Measurements from ENCODE around the gene LRRC37B.
"Not testable (repeated sequence)": the region's sequence is repeated elsewhere in the genome, so short reads cannot be mapped to it uniquely, and the experiment has no call there.

- TF ChIP-seq, protein P1, sequence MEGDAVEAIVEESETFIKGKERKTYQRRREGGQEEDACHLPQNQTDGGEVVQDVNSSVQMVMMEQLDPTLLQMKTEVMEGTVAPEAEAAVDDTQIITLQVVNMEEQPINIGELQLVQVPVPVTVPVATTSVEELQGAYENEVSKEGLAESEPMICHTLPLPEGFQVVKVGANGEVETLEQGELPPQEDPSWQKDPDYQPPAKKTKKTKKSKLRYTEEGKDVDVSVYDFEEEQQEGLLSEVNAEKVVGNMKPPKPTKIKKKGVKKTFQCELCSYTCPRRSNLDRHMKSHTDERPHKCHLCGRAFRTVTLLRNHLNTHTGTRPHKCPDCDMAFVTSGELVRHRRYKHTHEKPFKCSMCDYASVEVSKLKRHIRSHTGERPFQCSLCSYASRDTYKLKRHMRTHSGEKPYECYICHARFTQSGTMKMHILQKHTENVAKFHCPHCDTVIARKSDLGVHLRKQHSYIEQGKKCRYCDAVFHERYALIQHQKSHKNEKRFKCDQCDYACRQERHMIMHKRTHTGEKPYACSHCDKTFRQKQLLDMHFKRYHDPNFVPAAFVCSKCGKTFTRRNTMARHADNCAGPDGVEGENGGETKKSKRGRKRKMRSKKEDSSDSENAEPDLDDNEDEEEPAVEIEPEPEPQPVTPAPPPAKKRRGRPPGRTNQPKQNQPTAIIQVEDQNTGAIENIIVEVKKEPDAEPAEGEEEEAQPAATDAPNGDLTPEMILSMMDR (IDR thresholded peaks at IDR 0.05; ENCODE audit: low read depth, low read length, poor library complexity, severe bottlenecking) = not testable (repeated sequence)
- TF ChIP-seq EZH2phosphoT487 (IDR thresholded peaks at IDR 0.05; ENCODE audit: borderline replicate concordance, low read length) = not testable (repeated sequence)
Measured at GRCh38 chr17:32100323-32100722, 93.1 kb downstream of the LRRC37B start.

Measured in DOHH2 (cell line).